ENCODE results near the gene ACER1. TPM values are rescaled to one million over a fixed set of nuclear protein-coding genes. Genes with fewer than 3 reads are reported as not detected.
A peak's percentile ranks its signal among the peaks of the same experiment; 100 is the strongest.

ACER1 gene
- total and polyA plus RNA-seq, 2 experiments from 2014 or later: not detected

DNA sequence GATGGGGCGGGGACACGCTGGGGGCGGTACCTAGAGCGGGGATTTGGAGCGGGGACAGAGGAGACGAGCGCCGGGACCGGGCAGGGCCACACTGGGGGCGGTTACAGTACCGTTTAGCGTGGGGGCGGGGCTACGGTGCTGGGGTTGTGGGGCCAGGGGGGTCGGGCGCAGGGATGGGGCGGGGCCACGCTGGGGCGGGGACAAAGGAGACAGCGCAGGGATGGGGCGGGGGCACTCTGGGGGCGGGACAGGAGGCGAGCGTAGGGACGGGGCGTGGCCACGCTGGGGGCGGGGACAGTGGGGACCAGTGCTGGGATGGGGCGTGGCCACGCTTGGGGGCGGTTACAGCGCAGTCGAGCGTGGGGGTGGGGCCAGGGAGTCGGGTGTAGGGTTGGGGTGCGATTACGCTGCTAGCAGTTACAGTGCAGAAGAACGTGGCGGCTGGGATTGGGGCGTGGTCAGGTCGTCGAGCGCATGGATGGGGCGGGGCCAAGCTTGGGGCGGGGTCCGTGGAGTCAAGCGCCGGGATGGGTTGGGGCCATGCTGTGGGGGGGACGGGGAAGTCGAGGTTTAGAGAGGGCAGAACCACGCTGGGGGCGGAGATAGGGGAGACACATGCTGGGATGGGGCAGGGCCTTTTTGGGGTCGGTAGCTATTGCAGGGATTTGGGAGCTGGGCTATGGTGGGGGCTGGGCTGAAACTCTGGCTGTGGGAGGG, 39.8 kb upstream of the ACER1 start:
- H3K9me2 ChIP-seq (ENCODE audit: insufficient read depth): no peaks in the 10 kb centered on the region
- H3K27me3 ChIP-seq (ENCODE audit: insufficient read depth): no peaks in the 10 kb centered on the region
- 0 out of 2 replicates have a peak, but pooled peaks cover 4% of the 10 kb centered on the region for H3F3A ChIP-seq (replicated peaks; ENCODE audit: low read depth)
- H4K20me1 ChIP-seq (replicated peaks; ENCODE audit: insufficient read depth): no peaks in the 10 kb centered on the region
- H3K4me1 ChIP-seq (ENCODE audit: insufficient read depth): peaks cover 7% of the 10 kb centered on the region; the same call in 1 of the 2 replicates
- ATAC-seq (peak; percentile 66), DNase-seq (ENCODE audit: low spot score) (peak; percentile 99)
- Mint-ChIP-seq H3K9me3 (peaks cover 5% of the 10 kb centered on the region; the same call in 1 of the 3 replicates), H3K36me3 (ENCODE audit: low read depth) (peaks cover 15% of the 10 kb centered on the region), H3K4me3 (peak overlapping the region; percentile 84), H3K27me3 (ENCODE audit: insufficient read depth, low read depth, poor library complexity) (peaks cover 9% of the 10 kb centered on the region), H3K4me1 (peaks cover 18% of the 10 kb centered on the region), H3K27ac (peak overlapping the region; percentile 94)
- H3K4me3 ChIP-seq: peak overlapping the region; percentile 84
- peak overlapping the region; percentile 74 for H3K4me2 ChIP-seq
- H2AFZ ChIP-seq: peak overlapping the region; percentile 61; the same call in 1 of the 2 replicates
- TF ChIP-seq NANOG (IDR thresholded peaks at IDR 0.05; ENCODE audit: borderline replicate concordance) (no peak), JUNB (IDR thresholded peaks at IDR 0.05; ENCODE audit: unreplicated experiment) (no peak), EZH2phosphoT487 (IDR thresholded peaks at IDR 0.05; ENCODE audit: unreplicated experiment) (no peak), CREB1 (CRISPR knock-in tag; IDR thresholded peaks at IDR 0.05; ENCODE audit: low read depth) (0 out of 2 replicates have a peak, but pooled peaks have one; percentile 10), ZNF331 (CRISPR knock-in tag; IDR thresholded peaks at IDR 0.05; ENCODE audit: low read depth) (no peak)
- TF ChIP-seq, protein P1, sequence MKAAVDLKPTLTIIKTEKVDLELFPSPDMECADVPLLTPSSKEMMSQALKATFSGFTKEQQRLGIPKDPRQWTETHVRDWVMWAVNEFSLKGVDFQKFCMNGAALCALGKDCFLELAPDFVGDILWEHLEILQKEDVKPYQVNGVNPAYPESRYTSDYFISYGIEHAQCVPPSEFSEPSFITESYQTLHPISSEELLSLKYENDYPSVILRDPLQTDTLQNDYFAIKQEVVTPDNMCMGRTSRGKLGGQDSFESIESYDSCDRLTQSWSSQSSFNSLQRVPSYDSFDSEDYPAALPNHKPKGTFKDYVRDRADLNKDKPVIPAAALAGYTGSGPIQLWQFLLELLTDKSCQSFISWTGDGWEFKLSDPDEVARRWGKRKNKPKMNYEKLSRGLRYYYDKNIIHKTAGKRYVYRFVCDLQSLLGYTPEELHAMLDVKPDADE (IDR thresholded peaks at IDR 0.05): no peak
- H3K27ac ChIP-seq (ENCODE audit: low read depth): peak overlapping the region; percentile 83
- no peaks in the 10 kb centered on the region; the same call in 1 of the 2 replicates for H3K36me3 ChIP-seq (ENCODE audit: insufficient read depth)
- H3K79me2 ChIP-seq (replicated peaks; ENCODE audit: insufficient read depth): no peaks in the 10 kb centered on the region

DNA sequence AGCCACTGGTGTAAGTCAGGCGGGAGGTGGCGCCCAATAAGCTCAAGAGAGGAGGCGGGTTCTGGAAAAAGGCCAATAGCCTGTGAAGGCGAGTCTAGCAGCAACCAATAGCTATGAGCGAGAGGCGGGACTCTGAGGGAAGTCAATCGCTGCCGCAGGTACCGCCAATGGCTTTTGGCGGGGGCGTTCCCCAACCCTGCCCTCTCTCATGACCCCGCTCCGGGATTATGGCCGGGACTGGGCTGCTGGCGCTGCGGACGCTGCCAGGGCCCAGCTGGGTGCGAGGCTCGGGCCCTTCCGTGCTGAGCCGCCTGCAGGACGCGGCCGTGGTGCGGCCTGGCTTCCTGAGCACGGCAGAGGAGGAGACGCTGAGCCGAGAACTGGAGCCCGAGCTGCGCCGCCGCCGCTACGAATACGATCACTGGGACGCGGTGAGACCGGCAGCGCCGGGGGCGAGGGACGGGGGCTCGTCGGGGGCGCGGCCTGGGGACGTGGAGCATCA, 39.2 kb upstream of the ACER1 start, which contains the start of gene ALKBH7:
Gene ALKBH7 (plus strand): TSS at position 201 of the 502 bp plus-strand sequence. CDS start 27 bp downstream, at position 228.
- no peaks in the 10 kb centered on the region for H3K9me2 ChIP-seq (ENCODE audit: insufficient read depth)
- H2AFZ ChIP-seq: peak within 1 kb of the TSS; percentile 61; the same call in 1 of the 2 replicates
- Mint-ChIP-seq H3K4me3 (peak within 1 kb of the TSS; percentile 84), H3K4me1 (peaks cover 17% of the 10 kb centered on the region), H3K36me3 (ENCODE audit: low read depth) (peaks cover 19% of the 10 kb centered on the region), H3K9me3 (peaks cover 5% of the 10 kb centered on the region; the same call in 1 of the 3 replicates), H3K27ac (peak within 1 kb of the TSS; percentile 95), H3K27me3 (ENCODE audit: insufficient read depth, low read depth, poor library complexity) (peaks cover 9% of the 10 kb centered on the region)
- H3K36me3 ChIP-seq (ENCODE audit: insufficient read depth): no peaks in the 10 kb centered on the region; the same call in 1 of the 2 replicates
- ATAC-seq: peak; percentile 80
- DNase-seq (ENCODE audit: low spot score): peak; percentile 100
- 0 out of 2 replicates have a peak, but pooled peaks cover 4% of the 10 kb centered on the region for H3F3A ChIP-seq (replicated peaks; ENCODE audit: low read depth)
- H3K4me2 ChIP-seq: peak within 1 kb of the TSS; percentile 74
- TF ChIP-seq POLR2AphosphoS5 (IDR thresholded peaks at IDR 0.05; ENCODE audit: low read depth) (peak; percentile 81), CREB1 (CRISPR knock-in tag; IDR thresholded peaks at IDR 0.05; ENCODE audit: low read depth) (peak; percentile 61), JUNB (IDR thresholded peaks at IDR 0.05; ENCODE audit: unreplicated experiment) (no peak)
- H3K27ac ChIP-seq (ENCODE audit: low read depth): peak within 1 kb of the TSS; percentile 83
- peaks cover 7% of the 10 kb centered on the region; the same call in 1 of the 2 replicates for H3K4me1 ChIP-seq (ENCODE audit: insufficient read depth)
- H4K20me1 ChIP-seq (replicated peaks; ENCODE audit: insufficient read depth): no peaks in the 10 kb centered on the region
- H3K4me3 ChIP-seq: peak within 1 kb of the TSS; percentile 84
- H3K27me3 ChIP-seq (ENCODE audit: insufficient read depth): no peaks in the 10 kb centered on the region
- H3K79me2 ChIP-seq (replicated peaks; ENCODE audit: insufficient read depth): no peaks in the 10 kb centered on the region
